T-helper 2 cell treated with Interferon-gamma antibody and Interleukin-4, amounts not matched to agents 100 ng/mL and 5 ng/mL, for 36 hours (primary cell): ENCODE measurements around the gene FIZ1. TPM values are rescaled to one million over a fixed set of nuclear protein-coding genes. Genes with fewer than 3 reads are reported as not detected.
"Not testable (repeated sequence)": the region's sequence is repeated elsewhere in the genome, so short reads cannot be mapped to it uniquely, and the experiment has no call there.

Experiments
- intact Hi-C: fragments of 100-400 bp; cut with micrococcal nuclease; formaldehyde crosslinking; loops from one replicate; pipeline ENCODE4 v1.15.1; 2023
- total RNA-seq: library from RNA; stranded (reverse); gene quantifications from 2 replicates; pipeline ENCODE4 v1.2.3, GENCODE V29; 2022

Gene FIZ1
- total RNA-seq, 1 donor from 2014 or later, result 14.4 TPM

- intact Hi-C loops, result loop anchor here (1.0 to 2.0 kb wide), 9 partner anchors 12 to 482 kb away; partner anchors contain the start of genes HSPBP1, PPP1R12C, PPP6R1 and RPL28
Observed at GRCh38 chr19:55598719-55599467, 424 bp downstream of the FIZ1 start.

- intact Hi-C loops, result loop anchor here (2.0 kb wide), 1 partner anchor 17 kb away; the partner anchor contains the start of gene ZNF579
Observed at GRCh38 chr19:55598034-55598433, 1.3 kb downstream of the FIZ1 start.

GRCh38 chr19:55597501-55597921 lies 1.8 kb downstream of the FIZ1 start:
- intact Hi-C loops, result no loop called here

GRCh38 chr19:55596304-55596703 lies 3.0 kb downstream of the FIZ1 start:
- intact Hi-C loops, result no loop called here

- intact Hi-C loops, result no loop called here
Observed at GRCh38 chr19:55594996-55595545, 4.2 kb downstream of the FIZ1 start.

- intact Hi-C loops, result no loop called here
Observed at GRCh38 chr19:55593096-55593772, 6.1 kb downstream of the FIZ1 start.

- intact Hi-C loops, result no loop called here
Observed at GRCh38 chr19:55592391-55593090, 6.8 kb downstream of the FIZ1 start.

- intact Hi-C loops, result no loop called here
Observed at GRCh38 chr19:55591555-55591954, 7.8 kb downstream of the FIZ1 start.

GRCh38 chr19:55590617-55591016 lies 8.7 kb downstream of the FIZ1 start:
- intact Hi-C loops, result no loop called here

GRCh38 chr19:55590109-55590508 lies 9.2 kb downstream of the FIZ1 start:
- intact Hi-C loops, result no loop called here

GRCh38 chr19:55588738-55589137 lies 10.6 kb downstream of the FIZ1 start:
- intact Hi-C loops, result no loop called here

- intact Hi-C loops, result loop anchor here (1.0 to 2.0 kb wide), 2 partner anchors 12 to 18 kb away; partner anchors contain the start of genes FIZ1 and ZNF865
Observed at GRCh38 chr19:55586976-55587668, 12.2 kb downstream of the FIZ1 start.

GRCh38 chr19:55585658-55586339 lies 13.5 kb downstream of the FIZ1 start:
- intact Hi-C loops, result loop anchor here (2.0 kb wide), 1 partner anchor 19 kb away; the partner anchor contains the start of gene ZNF865

GRCh38 chr19:55584871-55585270 lies 14.4 kb downstream of the FIZ1 start:
- intact Hi-C loops, result no loop called here

- intact Hi-C loops, result not testable (repeated sequence)
Observed at GRCh38 chr19:55583897-55584296, 15.4 kb downstream of the FIZ1 start.

GRCh38 chr19:55582284-55582683 lies 17.0 kb downstream of the FIZ1 start:
- intact Hi-C loops, result not testable (repeated sequence)

GRCh38 chr19:55581823-55582223 lies 17.5 kb downstream of the FIZ1 start:
- intact Hi-C loops, result loop anchor here (2.0 kb wide), 1 partner anchor 17 kb away; the partner anchor contains the start of gene FIZ1

GRCh38 chr19:55581145-55581822 lies 18.0 kb downstream of the FIZ1 start:
- intact Hi-C loops, result loop anchor here (2.0 kb wide), 1 partner anchor 18 kb away; the partner anchor contains the start of gene FIZ1

GRCh38 chr19:55580628-55581144 lies 18.6 kb downstream of the FIZ1 start, which contains the start of gene ZNF579:
ZNF579 (minus strand) TSS chr19:55580848; CDS start chr19:55579639, 1,209 bp downstream.
- intact Hi-C loops, result loop anchor here (1.0 to 2.0 kb wide), 2 partner anchors 18 to 44 kb away; partner anchors contain the start of genes FIZ1 and ZNF784
